MM.1S (cell line): ENCODE measurements around the gene SUPT3H.

Source experiments
- EZH2 ChIP-seq: fragments of 300-600 bp; sonication (generic); optimal IDR thresholded peaks from 2 replicates; pipeline ENCODE3; 2017; ENCODE audit warnings: low read depth, mild to moderate bottlenecking, antibody characterized with exemption, low read length, mixed read lengths
- TF ChIP-seq, protein P1 (sequence below): fragments of 300-600 bp; sonication (generic); IDR thresholded peaks from 2 replicates; pipeline ENCODE4 v1.5.1; 2016; ENCODE audit warnings: antibody characterized with exemption, low read length, mixed read lengths

- TF ChIP-seq, protein P1, sequence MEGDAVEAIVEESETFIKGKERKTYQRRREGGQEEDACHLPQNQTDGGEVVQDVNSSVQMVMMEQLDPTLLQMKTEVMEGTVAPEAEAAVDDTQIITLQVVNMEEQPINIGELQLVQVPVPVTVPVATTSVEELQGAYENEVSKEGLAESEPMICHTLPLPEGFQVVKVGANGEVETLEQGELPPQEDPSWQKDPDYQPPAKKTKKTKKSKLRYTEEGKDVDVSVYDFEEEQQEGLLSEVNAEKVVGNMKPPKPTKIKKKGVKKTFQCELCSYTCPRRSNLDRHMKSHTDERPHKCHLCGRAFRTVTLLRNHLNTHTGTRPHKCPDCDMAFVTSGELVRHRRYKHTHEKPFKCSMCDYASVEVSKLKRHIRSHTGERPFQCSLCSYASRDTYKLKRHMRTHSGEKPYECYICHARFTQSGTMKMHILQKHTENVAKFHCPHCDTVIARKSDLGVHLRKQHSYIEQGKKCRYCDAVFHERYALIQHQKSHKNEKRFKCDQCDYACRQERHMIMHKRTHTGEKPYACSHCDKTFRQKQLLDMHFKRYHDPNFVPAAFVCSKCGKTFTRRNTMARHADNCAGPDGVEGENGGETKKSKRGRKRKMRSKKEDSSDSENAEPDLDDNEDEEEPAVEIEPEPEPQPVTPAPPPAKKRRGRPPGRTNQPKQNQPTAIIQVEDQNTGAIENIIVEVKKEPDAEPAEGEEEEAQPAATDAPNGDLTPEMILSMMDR, result no peak
- TF ChIP-seq EZH2, result no peak
Measured at GRCh38 chr6:45382391-45382790, 4.7 kb upstream of the SUPT3H start.
